HepG2 (cell line): Measurements from ENCODE around the gene ANKRD13D. TPM values are rescaled to one million over a fixed set of nuclear protein-coding genes. Genes with fewer than 3 reads are reported as not detected.

ENCODE experiments used
- ASH2L ChIP-seq: fragments of 300-600, 200-600 bp; sonication (generic); IDR thresholded peaks from 2 replicates; pipeline ENCODE4 v1.7.0; 2017; ENCODE audit warnings: low read depth, mild to moderate bottlenecking, moderate library complexity, mixed read lengths, low read length; ENCODE audit not compliant: insufficient read length
- ATAD3A ChIP-seq: sonication (generic); formaldehyde crosslinking; IDR thresholded peaks from 2 replicates; pipeline ENCODE4 v1.4.0; 2020; ENCODE audit warnings: missing genetic modification reagents
- E2F1 ChIP-seq: sonication (generic); formaldehyde crosslinking; IDR thresholded peaks from 2 replicates; pipeline ENCODE4 v1.5.0; 2020; ENCODE audit warnings: missing genetic modification reagents
- EHMT2 ChIP-seq: fragments of 200-600 bp; sonication (generic); IDR thresholded peaks from 2 replicates; pipeline ENCODE4 v1.7.0; 2017; ENCODE audit warnings: antibody characterized with exemption, low read depth, low read length, borderline replicate concordance
- GATAD1 ChIP-seq: IDR thresholded peaks from 2 replicates; pipeline ENCODE4 v1.6.1; 2016; ENCODE audit warnings: missing genetic modification reagents, missing compliant biosample characterization
- HOXA5 ChIP-seq: sonication (generic); formaldehyde crosslinking; IDR thresholded peaks from 2 replicates; pipeline ENCODE4 v1.4.0; 2020; ENCODE audit warnings: missing genetic modification reagents
- IRF9 ChIP-seq: sonication (generic); formaldehyde crosslinking; IDR thresholded peaks from 2 replicates; pipeline ENCODE4 v1.8.0; 2022; ENCODE audit warnings: missing genetic modification reagents, mild to moderate bottlenecking, borderline replicate concordance
- ISX ChIP-seq: sonication (generic); formaldehyde crosslinking; conservative IDR thresholded peaks from 2 replicates; pipeline ENCODE4 v1.5.0; 2020; ENCODE audit warnings: missing genetic modification reagents
- MAFG ChIP-seq: sonication (generic); formaldehyde crosslinking; IDR thresholded peaks from 2 replicates; pipeline ENCODE4 v1.5.1; 2020; ENCODE audit warnings: mild to moderate bottlenecking, missing genetic modification reagents
- MED1 ChIP-seq: sonication (generic); formaldehyde crosslinking; IDR thresholded peaks from 2 replicates; pipeline ENCODE4 v1.4.0; 2020; ENCODE audit warnings: missing genetic modification reagents
- MED13 ChIP-seq: sonication (generic); formaldehyde crosslinking; IDR thresholded peaks from 2 replicates; pipeline ENCODE4 v1.5.0; 2020; ENCODE audit warnings: missing genetic modification reagents
- MLX ChIP-seq: IDR thresholded peaks from 2 replicates; pipeline ENCODE4 v1.6.1; 2016
- NR2C2 ChIP-seq: sonication (generic); formaldehyde crosslinking; IDR thresholded peaks from 2 replicates; pipeline ENCODE4 v1.4.0; 2020; ENCODE audit warnings: missing genetic modification reagents, mild to moderate bottlenecking, moderate library complexity, borderline replicate concordance
- NR2F6 ChIP-seq, 2 experiments: IDR thresholded peaks; 2 replicates each; pipeline ENCODE4 v1.6.1; 2016; ENCODE audit warnings: antibody characterized with exemption in 1 of 2, mild to moderate bottlenecking in 1 of 2
- PAX8 ChIP-seq: sonication (generic); formaldehyde crosslinking; IDR thresholded peaks from 2 replicates; pipeline ENCODE4 v1.8.0; 2022; ENCODE audit warnings: mild to moderate bottlenecking, missing genetic modification reagents, borderline replicate concordance
- TAF15 ChIP-seq: fragments of 200-400 bp; formaldehyde crosslinking; IDR thresholded peaks from one replicate; pipeline ENCODE4 v1.6.1; 2018; ENCODE audit warnings: mild to moderate bottlenecking, low read depth, low read length; ENCODE audit not compliant: poor library complexity, severe bottlenecking
- ZBTB20 ChIP-seq: sonication (generic); formaldehyde crosslinking; IDR thresholded peaks from 2 replicates; pipeline ENCODE4 v1.8.1; 2023; ENCODE audit warnings: missing genetic modification reagents, low read depth, mild to moderate bottlenecking, borderline replicate concordance
- ZMAT5 ChIP-seq: sonication (generic); formaldehyde crosslinking; IDR thresholded peaks from 2 replicates; pipeline ENCODE4 v1.5.0; 2020; ENCODE audit warnings: mild to moderate bottlenecking, low read depth, missing genetic modification reagents, borderline replicate concordance
- ZNF274 ChIP-seq: sonication (generic); formaldehyde crosslinking; IDR thresholded peaks from 2 replicates; pipeline ENCODE4 v1.5.1; 2020; ENCODE audit warnings: mild to moderate bottlenecking, missing genetic modification reagents
- ZNF530 ChIP-seq: sonication (generic); formaldehyde crosslinking; IDR thresholded peaks from 2 replicates; pipeline ENCODE4 v1.5.0; 2020; ENCODE audit warnings: low read depth, mild to moderate bottlenecking, missing genetic modification reagents
- ZNF704 ChIP-seq: sonication (generic); formaldehyde crosslinking; IDR thresholded peaks from 2 replicates; pipeline ENCODE4 v1.8.1; 2023; ENCODE audit warnings: mild to moderate bottlenecking, inconsistent platforms, moderate library complexity, missing genetic modification reagents, borderline replicate concordance
- ZNF761 ChIP-seq: sonication (generic); formaldehyde crosslinking; conservative IDR thresholded peaks from 2 replicates; pipeline ENCODE4 v1.4.0; 2020; ENCODE audit warnings: mild to moderate bottlenecking, missing genetic modification reagents
- ZSCAN25 ChIP-seq: sonication (generic); formaldehyde crosslinking; IDR thresholded peaks from 2 replicates; pipeline ENCODE4 v1.8.0; 2022; ENCODE audit warnings: mild to moderate bottlenecking, missing genetic modification reagents
- ZSCAN5A ChIP-seq: sonication (generic); formaldehyde crosslinking; IDR thresholded peaks from 2 replicates; pipeline ENCODE4 v1.8.0; 2022; ENCODE audit warnings: mild to moderate bottlenecking, missing genetic modification reagents, borderline replicate concordance
- polyA plus RNA-seq, 8 experiments: library from polyadenylated mRNA; depleted of rRNA in 3 of 8; stranded (reverse) in 7 of 8; unstranded in 1 of 8; fragments of >200 nt; fragmentation: Illumina TruSeq in 4 of 8; extraction: Trizol in 4 of 8; gene quantifications; 2 replicates each; pipeline versions ENCODE4 v1.2.1 to v1.2.3, GENCODE V29; 2011 to 2016; ENCODE audit warnings: low read depth in 4 of 8, missing spikeins in 1 of 8, mixed read lengths in 1 of 8; ENCODE audit not compliant: insufficient read depth in 1 of 8
- total RNA-seq, 5 experiments: library from RNA; depleted of rRNA; stranded (reverse); fragments of >200 nt; fragmentation: Illumina TruSeq; extraction: Trizol; gene quantifications; 2 replicates each; pipeline ENCODE4 v1.2.3, GENCODE V29; 2016; ENCODE audit warnings: low read depth in 1 of 5

Gene ANKRD13D
- total and polyA plus RNA-seq, 2 of the 13 experiments (the other 11 are each of a cell fraction or from before 2014, with no cell fraction given): 18.6 to 27.3 TPM

- peak; percentile 34 for TF ChIP-seq MED1 (CRISPR knock-in tag)
- no peak for TF ChIP-seq NR2F6 (IDR thresholded peaks at IDR 0.05)
- peak; percentile 59 for TF ChIP-seq NR2F6 (CRISPR knock-in tag; IDR thresholded peaks at IDR 0.05)
- TF ChIP-seq E2F1 (CRISPR knock-in tag): peak; percentile 44; the same call in 1 of the 2 replicates
- TF ChIP-seq ZNF704 (CRISPR knock-in tag): peak; percentile 80; the same call in 1 of the 2 replicates
- no peak for TF ChIP-seq MAFG (CRISPR knock-in tag)
- peak; percentile 53 for TF ChIP-seq ZSCAN25 (CRISPR knock-in tag)
- TF ChIP-seq MED13: no peak
- TF ChIP-seq ASH2L: no peak
- no peak for TF ChIP-seq TAF15
- no peak for TF ChIP-seq ZMAT5
- TF ChIP-seq ZNF761 (CRISPR knock-in tag): peak; percentile 40; the same call in 1 of the 2 replicates
- TF ChIP-seq ISX (CRISPR knock-in tag): no peak; the same call in 1 of the 2 replicates
- no peak for TF ChIP-seq ZNF274
- TF ChIP-seq NR2C2 (CRISPR knock-in tag): 0 out of 2 replicates have a peak, but pooled peaks have one; percentile 35
- no peak for TF ChIP-seq EHMT2
- no peak for TF ChIP-seq GATAD1 (CRISPR knock-in tag)
- no peak for TF ChIP-seq PAX8 (CRISPR knock-in tag)
- no peak for TF ChIP-seq ZBTB20 (CRISPR knock-in tag)
- no peak for TF ChIP-seq MLX (CRISPR knock-in tag)
- TF ChIP-seq ATAD3A (CRISPR knock-in tag): no peak
- no peak for TF ChIP-seq ZSCAN5A (CRISPR knock-in tag)
- no peak for TF ChIP-seq HOXA5 (CRISPR knock-in tag)
- no peak for TF ChIP-seq ZNF530 (CRISPR knock-in tag)
- TF ChIP-seq IRF9 (CRISPR knock-in tag): 0 out of 2 replicates have a peak, but pooled peaks have one; percentile 17
Observed at GRCh38 chr11:67303132-67303834, 14.2 kb downstream of the ANKRD13D start, which contains the start of gene SSH3 (continued).
